GM18519 (cell line): ENCODE results near the gene CEP350.

ENCODE experiments used
- ATAC-seq: cut with Tn5 transposase; IDR thresholded peaks from one replicate; pipeline ENCODE4 v1.9.1; 2021; ENCODE audit warnings: mild to moderate bottlenecking, moderate library complexity; ENCODE audit not compliant: unreplicated experiment, low FRiP score

The CEP350 gene

DNA sequence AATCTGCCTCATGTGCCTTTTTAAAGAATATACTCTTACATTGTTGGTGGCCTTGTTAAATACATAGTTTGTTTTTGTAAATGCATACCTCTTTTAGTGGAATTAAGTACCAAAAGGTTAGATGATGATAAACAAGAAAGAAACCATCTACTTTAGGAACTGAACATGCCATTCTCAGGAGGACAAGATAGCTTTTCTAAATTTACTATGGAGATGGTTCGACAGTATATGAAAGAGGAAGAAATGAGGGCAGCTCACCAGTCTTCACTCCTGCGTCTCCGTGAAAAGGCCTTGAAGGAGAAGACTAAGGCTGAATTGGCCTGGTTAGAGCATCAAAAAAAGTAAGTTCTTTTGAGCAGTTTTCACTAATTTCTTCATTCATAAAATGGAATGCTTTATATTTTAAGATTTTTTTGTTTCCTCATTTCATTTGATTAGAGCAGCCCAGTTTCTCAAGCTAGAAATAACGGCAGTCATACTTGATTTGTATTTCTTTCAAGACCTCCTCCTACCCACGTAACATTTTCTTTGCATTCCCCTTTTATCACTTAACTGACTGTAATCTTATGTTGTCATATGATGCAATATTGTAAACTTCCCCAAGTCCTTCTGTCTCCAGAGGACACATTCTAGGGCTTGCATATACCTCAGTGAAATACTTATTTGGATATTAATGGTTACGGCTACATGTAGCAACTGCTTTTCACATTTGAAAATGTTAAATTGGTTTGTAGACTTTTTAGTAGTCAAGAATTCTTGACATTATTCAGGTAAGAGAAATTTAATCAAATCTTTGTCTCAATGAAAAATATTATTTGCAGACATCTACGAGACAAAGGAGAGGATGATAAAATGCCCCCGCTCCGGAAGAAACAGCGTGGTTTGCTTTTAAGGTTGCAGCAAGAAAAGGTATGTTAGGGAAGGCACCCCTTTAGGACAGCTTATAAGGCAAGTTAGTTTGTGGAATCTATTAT lies 99.3 kb downstream of the CEP350 start:
- no peak for ATAC-seq

DNA sequence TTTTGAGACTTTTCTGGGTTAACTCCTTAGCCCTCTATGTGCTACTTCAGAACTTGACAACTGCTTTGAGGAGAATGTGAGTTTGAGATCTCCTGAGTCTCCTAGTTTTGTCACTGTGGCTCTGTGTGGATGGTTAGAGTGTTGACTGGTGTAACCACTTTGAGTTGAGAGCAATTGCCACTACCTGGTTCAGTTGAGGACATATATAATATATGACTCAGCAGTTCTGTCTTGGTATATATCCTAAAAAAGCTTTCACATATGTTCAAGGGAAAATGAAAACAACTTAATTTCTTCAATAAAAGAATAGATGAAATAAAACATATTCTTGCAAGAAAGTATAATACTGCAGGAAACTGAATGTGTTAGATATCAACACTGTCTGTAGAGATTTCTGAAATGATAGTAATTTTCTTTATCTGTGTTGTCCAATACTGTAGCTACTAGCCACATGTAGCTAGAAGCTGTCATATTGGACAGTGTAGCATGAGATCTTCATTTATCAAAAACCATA lies 103.3 kb downstream of the CEP350 start:
- ATAC-seq: no peak

DNA sequence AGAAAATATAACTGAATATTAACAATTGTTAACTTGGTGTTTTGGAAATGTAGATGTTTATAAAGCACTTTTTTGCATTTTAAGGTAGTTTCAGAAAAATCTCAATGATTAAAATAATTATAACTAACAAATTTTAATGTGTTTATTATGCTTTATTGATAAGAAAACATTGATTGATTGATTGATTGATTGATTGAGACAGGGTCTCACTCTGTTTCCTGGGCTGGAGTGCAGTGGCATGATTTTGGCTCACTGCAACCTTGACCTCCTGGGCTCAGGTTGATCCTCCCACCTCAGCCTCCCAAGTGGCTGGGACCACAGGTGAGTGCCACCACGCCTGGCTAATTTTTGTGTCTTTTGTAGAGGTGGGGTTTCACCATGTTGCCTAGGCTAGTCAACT lies 106.4 kb downstream of the CEP350 start:
- no peak for ATAC-seq

DNA sequence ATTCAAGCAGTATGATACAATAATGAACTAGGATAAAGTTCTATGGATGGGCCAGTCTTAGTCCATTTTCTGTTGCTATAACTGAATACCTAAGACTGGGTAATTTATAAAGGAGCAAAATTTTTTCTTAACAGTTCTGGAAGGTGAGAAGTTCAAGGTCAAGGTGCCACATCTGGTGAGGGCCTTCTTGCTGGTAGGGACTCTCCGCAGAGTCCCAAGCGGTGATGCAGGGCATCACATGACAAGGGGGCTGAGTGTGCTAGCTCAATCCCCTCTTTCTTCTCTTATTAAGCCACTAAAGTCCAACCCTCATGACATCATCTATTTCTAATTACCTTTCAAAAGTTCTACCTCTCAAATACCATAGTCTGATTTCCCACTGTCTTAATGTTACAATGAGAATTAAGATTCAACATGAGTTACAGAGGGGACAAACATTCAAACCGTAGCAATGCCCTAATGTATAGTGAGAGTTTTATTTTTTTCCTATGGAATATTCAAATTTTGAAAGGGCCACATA lies 107.9 kb downstream of the CEP350 start:
- no peak for ATAC-seq

DNA sequence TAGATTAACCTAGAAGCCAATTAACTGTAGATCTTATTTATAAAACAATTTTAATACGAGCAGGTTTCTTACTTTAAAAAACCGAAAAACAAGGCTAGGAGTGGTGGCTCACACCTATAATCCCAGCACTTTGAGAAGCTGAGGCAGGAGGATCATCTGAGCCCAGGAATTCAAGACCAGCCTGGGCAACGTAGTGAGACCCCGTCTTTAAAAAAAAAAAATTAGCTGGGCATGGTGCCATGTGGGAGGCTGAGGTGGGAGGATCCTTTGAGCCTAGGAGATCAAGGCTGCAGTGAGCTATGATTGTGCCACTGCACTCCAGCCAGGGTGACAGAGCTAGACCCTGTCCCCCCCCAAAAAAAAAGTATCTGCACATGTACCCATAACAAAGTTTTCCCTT lies 110.8 kb downstream of the CEP350 start:
- no peak for ATAC-seq

DNA sequence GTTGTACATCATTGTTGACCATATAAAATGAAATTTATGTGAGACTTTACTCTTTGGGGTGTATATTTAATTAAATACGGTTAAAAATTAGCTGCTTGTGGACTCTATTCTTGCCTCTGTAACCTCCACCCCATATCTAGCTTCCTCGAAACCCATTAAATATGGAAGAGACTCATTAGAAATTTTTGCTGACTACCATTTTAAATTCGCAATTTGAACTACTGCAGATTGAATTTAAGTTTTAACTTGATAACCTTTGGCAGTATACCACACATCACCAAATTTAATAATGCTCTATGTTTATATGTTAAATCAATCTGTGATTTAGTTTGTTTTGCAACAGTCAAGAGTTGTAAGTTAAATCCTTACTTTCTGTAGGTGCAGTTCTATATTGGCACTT lies 111.5 kb downstream of the CEP350 start:
- no peak for ATAC-seq

DNA sequence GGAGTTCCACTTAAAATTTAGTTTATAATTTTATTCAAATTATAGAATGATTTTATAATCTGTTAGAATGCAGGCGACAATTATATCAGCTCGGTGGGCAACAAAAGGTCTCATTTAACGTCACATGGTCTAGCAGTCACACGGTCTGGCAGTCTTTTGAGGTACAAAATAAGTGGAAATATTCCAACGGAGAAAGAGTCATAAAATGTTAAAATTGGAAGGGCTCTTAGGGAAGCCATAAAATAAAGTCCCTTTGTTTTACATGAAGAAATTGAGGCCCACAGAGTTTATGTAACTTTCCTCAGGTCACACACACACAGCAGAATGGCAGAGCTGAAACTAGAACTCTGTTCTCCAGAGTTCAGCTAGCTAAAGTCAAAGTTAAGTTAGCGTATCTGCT lies 115.7 kb downstream of the CEP350 start:
- ATAC-seq: no peak

DNA sequence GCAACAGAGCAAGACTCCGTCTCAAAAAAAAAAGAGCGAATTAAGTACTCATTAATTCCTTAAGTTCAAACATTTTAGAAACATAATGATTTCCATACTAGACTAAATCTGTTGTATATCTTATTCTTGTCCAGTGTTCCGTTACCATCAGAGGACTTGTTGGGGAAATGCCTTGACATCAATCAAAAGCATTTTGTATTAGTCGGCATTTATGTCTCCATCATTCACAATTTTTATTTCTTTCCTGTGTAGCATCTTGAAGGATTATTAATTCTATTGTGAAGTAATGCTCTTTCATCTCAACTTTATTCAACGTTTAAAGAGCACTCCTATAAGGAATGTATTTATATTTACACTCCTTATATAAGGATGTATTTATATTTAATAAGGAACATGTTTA lies 117.1 kb downstream of the CEP350 start:
- no peak for ATAC-seq

DNA sequence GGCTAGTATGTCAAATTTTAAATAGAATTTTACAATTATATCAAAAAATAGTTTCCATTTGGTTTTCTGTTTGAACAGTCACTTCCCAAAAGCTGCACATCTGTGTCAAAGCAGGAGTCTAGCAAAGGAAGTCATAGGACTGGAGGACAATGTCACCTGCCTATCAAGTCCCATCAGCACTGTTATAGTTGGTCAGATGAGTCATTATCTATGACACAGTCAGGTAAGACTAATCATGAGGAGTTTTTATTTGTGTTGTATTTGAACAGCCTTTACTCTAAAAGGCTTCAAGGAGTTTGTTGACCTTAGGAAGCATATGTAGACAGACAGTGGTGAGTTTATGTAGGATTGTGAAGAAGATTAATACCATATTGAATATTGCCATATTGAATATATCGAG lies 125.8 kb downstream of the CEP350 start:
- no peak for ATAC-seq

DNA sequence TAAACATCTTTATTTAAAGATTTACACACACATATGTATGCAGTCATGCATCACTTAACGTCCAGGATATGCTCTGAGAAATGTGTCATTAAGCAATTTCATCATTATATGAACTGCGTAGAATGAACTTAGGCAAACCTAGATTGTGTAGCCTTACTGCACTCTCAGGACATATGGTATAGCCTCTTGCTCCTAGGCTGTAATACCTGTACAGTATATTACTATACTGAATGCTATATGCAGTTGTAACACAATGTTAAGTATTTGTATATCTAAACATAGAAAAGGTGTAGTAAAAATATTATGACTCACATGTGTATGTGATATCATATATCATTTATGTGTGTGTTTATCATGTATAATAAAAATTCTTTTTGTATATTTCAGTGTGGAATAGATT lies 126.9 kb downstream of the CEP350 start:
- ATAC-seq: no peak

DNA sequence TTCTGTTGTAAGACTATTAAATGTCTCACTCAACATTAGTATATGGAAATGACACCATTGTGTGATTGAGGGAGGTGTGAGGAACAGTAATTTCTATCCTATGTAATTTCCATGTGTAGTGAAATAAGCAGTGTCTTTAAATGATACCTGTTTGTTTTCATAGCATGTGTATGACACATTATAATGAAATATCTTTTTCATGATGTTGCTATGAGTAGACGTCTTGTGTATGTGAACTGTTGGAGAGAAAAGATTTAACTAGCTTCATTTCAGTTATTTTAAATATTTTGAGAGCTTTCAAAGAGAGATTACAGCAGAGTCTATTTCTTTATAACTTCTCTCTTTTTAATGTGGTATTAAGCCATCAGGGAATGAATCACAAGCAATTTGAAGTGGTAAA lies 128.6 kb downstream of the CEP350 start:
- no peak for ATAC-seq

DNA sequence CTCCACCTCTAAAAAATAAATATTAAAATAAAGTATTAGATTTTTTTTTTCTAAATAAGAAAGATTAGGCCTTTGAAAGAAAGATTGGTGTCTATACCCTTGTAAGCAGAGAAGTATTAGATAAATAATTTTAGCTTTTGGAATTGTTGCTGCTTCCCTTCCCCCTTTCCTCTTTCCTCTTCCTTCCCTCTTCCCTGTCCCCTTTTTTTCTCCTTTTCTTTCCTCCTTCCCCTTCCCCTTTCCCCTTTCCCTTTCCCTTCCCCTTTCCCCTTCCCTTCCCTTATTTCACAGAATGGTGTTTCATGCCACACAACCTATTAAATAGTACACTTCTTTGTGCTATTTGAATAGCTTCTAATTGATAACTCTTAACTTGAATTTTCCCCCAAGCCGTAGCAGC lies 130.3 kb downstream of the CEP350 start:
- ATAC-seq: no peak

DNA sequence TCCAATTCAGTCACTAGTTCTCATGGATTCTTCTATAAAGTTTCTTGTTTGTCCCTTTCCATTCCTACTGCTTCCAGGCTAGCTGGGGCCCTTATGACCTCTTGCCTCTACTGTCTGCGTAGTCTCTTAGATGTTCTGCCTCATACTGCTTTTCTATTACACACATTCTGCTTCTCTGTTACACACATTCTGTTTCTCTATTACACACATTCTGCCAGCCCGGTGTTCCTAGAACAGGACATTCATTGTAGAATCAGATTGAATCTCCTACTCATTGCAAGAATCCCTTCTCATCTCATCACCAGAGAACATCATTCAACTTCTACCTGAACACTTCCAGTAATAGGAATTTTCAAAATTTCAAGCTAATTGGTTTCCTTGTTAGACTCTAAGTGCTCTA lies 130.7 kb downstream of the CEP350 start:
- no peak for ATAC-seq

DNA sequence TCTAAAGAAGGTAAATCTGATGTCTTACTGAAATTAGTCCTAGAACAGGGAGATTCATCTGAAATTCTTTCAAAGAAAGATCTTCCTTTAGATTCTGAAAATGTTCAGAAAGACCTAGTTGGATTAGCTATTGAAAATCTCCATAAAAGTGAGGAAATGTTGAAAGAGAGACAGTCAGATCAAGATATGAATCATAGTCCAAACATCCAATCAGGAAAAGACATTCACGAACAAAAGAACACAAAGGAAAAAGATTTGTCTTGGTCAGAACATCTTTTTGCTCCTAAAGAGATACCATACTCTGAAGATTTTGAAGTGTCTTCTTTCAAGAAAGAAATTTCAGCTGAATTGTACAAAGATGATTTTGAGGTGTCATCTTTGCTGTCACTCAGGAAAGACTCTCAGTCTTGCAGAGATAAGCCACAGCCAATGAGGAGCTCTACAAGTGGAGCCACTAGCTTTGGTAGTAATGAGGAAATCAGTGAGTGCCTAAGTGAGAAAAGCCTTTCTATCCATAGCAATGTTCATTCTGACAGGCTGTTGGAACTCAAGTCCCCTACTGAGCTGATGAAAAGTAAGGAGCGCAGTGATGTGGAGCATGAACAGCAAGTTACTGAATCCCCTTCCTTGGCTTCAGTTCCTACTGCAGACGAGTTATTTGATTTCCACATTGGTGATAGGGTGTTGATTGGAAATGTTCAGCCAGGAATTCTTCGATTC lies 138.5 kb downstream of the CEP350 start:
- ATAC-seq: no peak

DNA sequence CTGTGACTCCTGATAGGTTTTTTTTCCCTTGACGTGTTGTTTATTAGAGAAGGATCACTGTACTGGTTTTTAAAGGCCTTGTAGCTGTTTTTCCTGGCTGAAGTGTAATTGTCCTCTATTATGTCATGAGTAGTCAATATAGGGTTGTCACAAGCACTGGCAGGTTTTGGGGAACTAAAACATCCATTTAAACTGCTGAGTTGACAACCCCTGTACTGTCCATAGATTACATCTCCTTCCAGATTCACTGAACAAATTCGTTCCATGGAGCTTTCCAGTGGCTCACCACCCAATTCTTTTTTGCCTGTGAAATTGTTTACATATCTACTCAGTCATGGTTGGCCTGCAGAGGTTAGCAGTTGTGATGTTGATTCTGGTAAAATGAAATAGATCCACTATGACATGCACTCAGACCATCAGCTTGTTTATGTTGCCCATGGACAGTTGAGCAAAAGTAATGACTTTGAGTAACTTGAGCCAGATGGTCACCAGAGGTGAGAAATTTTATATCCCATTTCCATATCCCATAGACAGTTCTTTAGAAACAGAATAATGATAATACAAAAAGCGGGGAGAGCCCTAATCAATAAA lies 140.2 kb downstream of the CEP350 start:
- no peak for ATAC-seq

DNA sequence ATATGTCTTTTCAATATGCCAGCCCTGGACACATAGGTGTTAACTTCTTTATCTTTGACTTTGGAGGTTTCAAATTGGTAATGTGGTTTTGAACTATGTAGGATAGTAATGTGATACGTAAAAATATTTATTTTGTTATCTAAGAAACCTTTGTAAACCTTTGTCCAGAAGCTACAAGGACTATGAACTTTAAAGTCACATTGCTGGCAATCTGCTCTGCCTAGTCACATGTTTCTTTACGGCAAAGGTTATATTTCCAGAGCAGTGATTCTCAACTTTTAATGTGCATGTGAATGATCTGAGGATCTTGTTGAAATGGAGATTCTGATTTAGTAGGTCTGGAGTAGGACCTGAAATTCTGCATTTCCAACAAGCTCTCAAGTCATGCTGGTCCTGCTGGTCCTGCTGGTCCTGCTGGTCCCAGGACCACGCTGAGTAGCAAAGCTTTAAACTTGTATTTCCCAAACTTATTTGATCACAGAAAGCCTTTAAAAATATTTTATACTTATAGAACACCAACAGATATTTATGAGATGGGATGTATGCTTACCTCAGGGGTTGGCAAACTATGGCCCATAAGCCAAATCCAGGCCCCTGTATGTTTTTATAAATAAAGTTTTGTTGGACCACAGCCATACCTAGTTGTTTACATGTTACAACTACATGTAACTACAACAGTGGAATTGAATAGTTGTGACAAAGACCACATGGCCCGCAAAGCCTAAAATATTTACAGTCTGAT lies 142.1 kb downstream of the CEP350 start:
- ATAC-seq: no peak

DNA sequence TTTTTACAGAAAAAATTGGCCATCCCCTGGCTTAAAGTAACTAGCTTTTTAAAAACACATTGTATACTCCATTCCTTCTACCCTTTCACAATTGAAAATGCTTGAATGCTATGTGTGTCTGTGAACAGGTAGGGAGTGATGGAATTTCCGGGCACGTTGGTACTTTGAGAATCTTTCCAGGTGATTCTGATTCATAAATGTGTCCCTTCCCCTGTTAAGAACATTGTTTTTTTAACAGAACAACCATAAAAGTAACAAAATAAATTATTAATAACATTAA lies 142.7 kb downstream of the CEP350 start:
- ATAC-seq: no peak

DNA sequence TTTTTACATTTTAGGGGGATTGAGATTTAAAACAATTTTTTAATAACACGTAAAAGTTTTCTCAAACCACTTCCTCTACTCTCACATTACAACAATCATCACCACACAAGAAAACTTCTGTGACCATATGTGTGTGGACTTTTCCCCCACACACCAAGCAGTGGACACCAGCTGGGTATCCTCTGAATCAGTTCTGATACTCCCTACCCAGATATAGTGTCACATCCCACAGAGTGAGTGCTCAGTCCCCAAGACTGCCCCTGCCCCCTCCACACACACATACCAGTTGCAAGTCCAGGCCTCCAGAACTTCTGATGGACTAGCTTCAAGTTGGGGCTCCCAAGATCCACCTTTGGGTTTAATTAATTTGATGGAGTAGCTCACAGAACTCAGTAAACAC lies 146.8 kb downstream of the CEP350 start:
- ATAC-seq: no peak

DNA sequence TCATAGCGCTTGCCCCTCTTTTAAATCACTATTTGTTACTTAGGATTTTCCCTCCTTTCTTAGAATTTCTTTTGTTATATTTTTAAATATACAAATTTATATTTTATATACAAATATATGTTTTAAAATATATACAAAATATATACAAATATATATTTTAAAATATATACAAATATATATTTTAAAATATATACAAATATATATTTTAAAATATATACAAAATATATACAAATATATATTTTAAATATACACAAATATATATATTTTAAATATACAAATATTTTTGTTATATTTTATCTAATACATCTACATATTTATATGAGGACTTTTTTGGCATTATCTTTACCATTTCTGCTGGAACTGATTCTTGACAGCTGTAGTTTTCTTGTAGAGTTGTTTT lies 149.2 kb downstream of the CEP350 start:
- no peak for ATAC-seq

DNA sequence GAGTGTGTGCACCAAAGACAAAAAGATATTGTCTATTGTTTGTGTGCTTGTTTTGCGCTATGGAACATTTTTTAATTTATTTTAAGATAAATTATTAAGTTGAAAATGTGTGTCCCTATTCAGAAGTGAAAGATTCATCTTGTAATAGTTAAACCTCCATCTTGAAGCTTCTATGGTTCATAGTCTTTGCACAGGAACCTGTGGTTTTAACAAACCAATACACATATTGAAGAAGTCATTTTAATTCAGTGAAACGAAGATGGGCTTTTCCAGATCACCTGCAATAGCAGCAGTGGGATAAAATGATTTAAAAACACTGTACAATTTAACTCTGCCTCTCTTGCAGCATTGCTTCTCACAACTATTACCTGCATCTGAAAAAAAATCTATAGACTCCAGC lies 157.5 kb downstream of the CEP350 start:
- no peak for ATAC-seq
